Muscle of leg (tissue), 11 donors: ENCODE results near the gene BANP. TPM values are rescaled to one million over a fixed set of nuclear protein-coding genes. Genes with fewer than 3 reads are reported as not detected.

Experiments used
- DNase-seq: peaks from one replicate; pipeline ENCODE4 v3.0.0; 2013
- H3K27ac ChIP-seq: one replicate; pipeline ENCODE4 v1.5.1; 2013; ENCODE audit warnings: mild to moderate bottlenecking, low read length, control low read depth
- H3K27me3 ChIP-seq: one replicate; pipeline ENCODE4 v1.6.1; 2013; ENCODE audit warnings: low read length; ENCODE audit not compliant: control insufficient read depth, insufficient read depth
- H3K36me3 ChIP-seq: one replicate; pipeline ENCODE4 v1.6.1; 2013; ENCODE audit warnings: low read length; ENCODE audit not compliant: control insufficient read depth, insufficient read depth
- H3K4me1 ChIP-seq: one replicate; pipeline ENCODE4 v1.6.1; 2013; ENCODE audit warnings: low read length; ENCODE audit not compliant: control insufficient read depth, insufficient read depth
- H3K4me3 ChIP-seq: one replicate; pipeline ENCODE4 v1.5.1; 2013; ENCODE audit warnings: low read length, control low read depth
- H3K9me3 ChIP-seq: replicated peaks from 2 replicates; pipeline ENCODE4 v1.6.1; 2013; ENCODE audit warnings: low read depth, low read length; ENCODE audit not compliant: control insufficient read depth
- WGBS: methylation state at CpG from one replicate; pipeline ENCODE4 v1.1.5; 2013; ENCODE audit warnings: missing lambda C conversion rate; ENCODE audit not compliant: insufficient coverage; 5-methylcytosine and 5-hydroxymethylcytosine counted together
- polyA plus RNA-seq, 8 donors: library from polyadenylated mRNA; unstranded; fragments of 120-200 nt; gene quantifications; one replicate each; pipeline versions ENCODE4 v1.2.1 to v1.2.3, GENCODE V29; 2013; ENCODE audit warnings: inconsistent platforms in 1 of 8, low replicate concordance in 1 of 8; ENCODE audit not compliant: insufficient read length in 8 of 8, insufficient read depth in 1 of 8
- total RNA-seq: library from RNA; stranded (reverse); fragments of 120-200 nt; gene quantifications from one replicate; pipeline ENCODE4 v1.2.4, GENCODE V29; 2013

The BANP gene
- total and polyA plus RNA-seq, 9 donors = 11.2 to 18.9 (median 15.1) TPM

DNA sequence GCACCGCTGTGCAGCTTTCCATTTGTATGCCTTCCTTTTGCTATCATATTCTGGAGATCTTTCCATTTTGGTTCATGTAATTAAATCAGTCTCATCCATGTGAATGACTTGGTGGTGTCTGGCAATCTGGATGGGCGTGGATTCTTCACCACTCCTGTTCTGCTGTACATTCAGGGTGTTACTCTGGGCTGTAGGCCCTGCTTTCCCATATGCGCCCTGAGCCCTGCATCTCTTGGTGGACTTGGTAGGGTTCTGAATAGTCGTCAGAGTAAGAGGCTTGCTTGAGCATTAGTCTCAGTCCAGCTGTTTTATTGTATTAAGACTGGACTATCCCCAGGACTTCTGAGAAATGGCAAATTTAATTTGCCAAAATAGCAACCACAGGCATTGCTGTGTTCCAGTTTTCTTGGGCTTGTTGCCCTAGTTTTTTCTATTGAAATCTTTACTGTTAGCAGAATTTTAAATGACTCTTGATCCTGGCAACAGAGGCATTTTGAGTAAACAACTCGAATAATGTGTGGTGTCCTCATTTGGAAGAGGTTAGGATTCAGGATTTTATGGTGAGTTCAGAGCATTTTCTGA, 14.9 kb downstream of the BANP start:
- Histone ChIP-seq H3K36me3 (no peaks in the 10 kb centered on the region), H3K27ac (peak overlapping the region; percentile 95), H3K27me3 (no peaks in the 10 kb centered on the region), H3K9me3 (peaks cover 7% of the 10 kb centered on the region), H3K4me1 (peaks cover 39% of the 10 kb centered on the region), H3K4me3 (no peak overlapping the region)
- DNase-seq = peak; percentile 93
- WGBS = 100% methylated on average over 1 of the region's 5 CpGs

DNA sequence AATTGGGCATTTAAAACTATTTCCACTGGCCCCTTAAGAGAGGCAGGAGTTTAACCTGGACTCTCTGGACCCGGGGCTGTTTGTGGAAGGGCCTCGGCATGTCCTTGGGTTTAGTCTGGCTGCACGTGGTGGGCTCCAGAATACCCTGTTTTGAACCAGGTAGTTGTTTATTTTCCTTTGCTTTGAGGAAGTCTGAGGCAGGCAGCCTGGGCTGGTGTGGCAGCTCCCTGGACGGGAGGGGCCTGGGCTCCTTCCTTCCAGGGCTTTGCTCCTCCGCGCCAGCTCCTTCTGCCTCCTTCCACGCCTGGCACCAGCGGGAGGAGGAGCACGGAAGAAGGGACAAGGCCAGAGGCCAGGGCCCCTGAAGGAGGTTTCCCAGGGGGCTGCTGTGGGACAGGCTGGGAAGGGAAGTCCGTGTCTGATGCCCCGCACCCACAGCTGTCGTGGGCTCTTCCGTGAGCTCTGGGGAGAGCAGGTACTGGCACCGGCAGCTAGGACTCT, 15.5 kb downstream of the BANP start:
- peaks cover 39% of the 10 kb centered on the region for H3K4me1 ChIP-seq
- H3K36me3 ChIP-seq = no peaks in the 10 kb centered on the region
- 26% methylated on average over 12 of the region's 14 CpGs for WGBS
- H3K4me3 ChIP-seq = no peak overlapping the region
- DNase-seq = no peak
- no peaks in the 10 kb centered on the region for H3K27me3 ChIP-seq
- H3K9me3 ChIP-seq = peaks cover 12% of the 10 kb centered on the region
- H3K27ac ChIP-seq = peak overlapping the region; percentile 95

DNA sequence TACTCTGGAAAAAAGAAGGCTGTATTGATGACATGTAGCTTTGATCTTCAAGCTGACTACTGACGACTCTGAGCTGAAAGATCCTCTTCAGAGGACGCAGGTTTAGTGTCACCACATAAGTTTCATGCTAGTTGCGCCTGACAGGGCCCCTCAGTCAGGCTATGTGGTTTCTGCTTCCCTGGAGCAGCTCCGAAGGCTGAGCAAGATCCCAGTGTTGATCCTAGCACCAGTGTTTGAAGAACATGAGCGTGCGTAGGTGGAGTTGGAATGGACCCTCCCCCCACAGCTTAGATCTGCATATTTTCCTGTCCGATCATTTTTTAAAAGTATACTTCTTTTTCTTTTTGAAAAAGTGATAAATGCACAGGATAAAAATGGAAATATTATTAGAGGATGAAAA, 17.3 kb downstream of the BANP start:
- no peak for DNase-seq
- no peak overlapping the region for H3K27ac ChIP-seq
- 62% methylated on average over 3 of the region's 7 CpGs for WGBS

DNA sequence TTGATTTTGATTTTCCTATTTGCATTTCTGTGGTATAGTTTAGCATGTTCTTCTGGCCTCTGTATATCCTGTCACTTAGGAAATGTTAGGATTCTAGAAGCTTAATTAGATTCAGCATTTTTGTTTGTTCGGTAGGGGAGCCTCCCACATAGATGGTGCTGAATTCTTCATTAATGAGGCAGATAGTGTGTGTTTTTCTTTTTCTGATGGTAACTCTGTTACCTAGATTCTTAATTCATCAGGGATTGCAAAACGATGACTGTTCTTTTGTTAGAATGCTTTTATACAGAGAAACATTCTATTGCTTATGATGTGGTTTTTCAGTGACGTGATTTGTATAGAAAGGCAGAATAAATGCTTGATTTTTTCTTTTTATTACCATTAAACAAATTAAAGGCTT, 19.0 kb downstream of the BANP start:
- WGBS = no CpG with 5 or more reads among the region's 3 CpGs
- Histone ChIP-seq H3K27me3 (no peaks in the 10 kb centered on the region), H3K4me3 (no peak overlapping the region), H3K36me3 (peaks cover under 1% of the 10 kb centered on the region), H3K27ac (no peak overlapping the region), H3K4me1 (peaks cover 16% of the 10 kb centered on the region), H3K9me3 (peaks cover 23% of the 10 kb centered on the region)
- no peak for DNase-seq

More for the DNA sequence above, 17.3 kb downstream of the BANP start:
- peaks cover 23% of the 10 kb centered on the region for H3K9me3 ChIP-seq
- H3K36me3 ChIP-seq = no peaks in the 10 kb centered on the region
- peaks cover 31% of the 10 kb centered on the region for H3K4me1 ChIP-seq
- H3K4me3 ChIP-seq = no peak overlapping the region
- no peaks in the 10 kb centered on the region for H3K27me3 ChIP-seq

DNA sequence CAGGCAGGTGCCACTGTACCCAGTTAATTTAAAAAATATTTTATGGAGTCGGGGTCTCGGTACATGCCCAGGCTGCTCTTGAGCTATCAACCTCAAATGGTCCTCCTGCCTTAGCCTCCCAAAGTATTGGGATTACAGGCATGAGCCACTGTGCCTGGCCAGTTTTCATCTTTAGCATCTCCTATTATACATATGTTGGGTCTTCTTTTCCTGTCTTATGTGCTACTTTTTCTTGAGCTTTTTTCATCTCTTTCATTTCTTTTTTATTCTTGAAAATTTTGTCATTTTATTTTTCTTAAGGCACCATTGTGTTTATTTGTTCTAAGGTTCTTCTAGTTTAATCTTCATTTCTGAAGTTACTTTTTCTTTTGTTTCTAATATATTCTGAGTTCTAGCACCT, 20.7 kb downstream of the BANP start:
- peaks cover 23% of the 10 kb centered on the region for H3K9me3 ChIP-seq
- no CpG with 5 or more reads among the region's 2 CpGs for WGBS
- H3K36me3 ChIP-seq = peaks cover 4% of the 10 kb centered on the region

DNA sequence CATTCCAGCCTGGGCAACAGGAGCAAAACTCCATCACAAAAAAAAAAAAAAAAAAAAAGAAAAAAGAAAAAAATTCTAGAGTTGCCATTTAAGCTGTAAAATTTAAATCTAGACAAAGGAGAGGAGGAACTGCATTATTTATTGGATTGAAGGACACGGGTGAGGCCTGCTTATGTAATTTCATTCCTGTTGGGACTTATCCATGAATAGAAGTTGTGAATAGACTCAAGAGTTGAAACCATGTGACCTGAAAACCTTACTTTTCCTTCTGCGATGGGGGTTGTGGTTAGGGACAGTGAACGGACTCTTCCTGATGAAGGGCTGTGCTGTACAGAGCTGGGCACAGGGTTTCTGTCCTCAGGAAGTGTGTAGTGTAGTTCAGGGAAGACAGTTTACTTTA, 22.5 kb downstream of the BANP start:
- H3K4me3 ChIP-seq = no peak overlapping the region
- DNase-seq = no peak
- no peaks in the 10 kb centered on the region for H3K4me1 ChIP-seq
- peaks cover 23% of the 10 kb centered on the region for H3K9me3 ChIP-seq
- H3K27me3 ChIP-seq = no peaks in the 10 kb centered on the region
- H3K27ac ChIP-seq = no peak overlapping the region
- H3K36me3 ChIP-seq = peaks cover 4% of the 10 kb centered on the region
- WGBS = 56% methylated on average over 1 of the region's 3 CpGs

More for the DNA sequence above, 20.7 kb downstream of the BANP start:
- H3K27ac ChIP-seq = no peak overlapping the region
- no peak for DNase-seq
- H3K27me3 ChIP-seq = no peaks in the 10 kb centered on the region
- peaks cover 1% of the 10 kb centered on the region for H3K4me1 ChIP-seq
- no peak overlapping the region for H3K4me3 ChIP-seq

DNA sequence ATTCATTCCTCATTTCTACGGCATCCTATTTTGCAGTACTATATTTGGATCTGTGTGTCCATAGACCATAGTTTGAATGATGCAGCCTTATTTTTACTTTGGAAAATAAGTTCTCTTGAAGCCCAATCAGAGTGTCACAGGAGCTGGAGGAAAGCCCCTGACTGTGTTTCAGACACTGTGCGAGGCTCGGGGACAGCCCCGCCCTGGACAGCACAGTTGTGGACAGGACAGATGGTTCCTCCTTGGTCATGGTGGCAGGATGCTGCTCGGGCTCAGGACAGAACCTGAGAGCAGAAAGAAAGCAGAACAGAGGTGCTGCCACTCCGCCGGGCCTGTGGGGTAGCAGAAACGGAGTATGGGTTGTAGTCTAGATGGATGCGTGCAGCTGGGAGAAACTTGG, 22.9 kb downstream of the BANP start:
- Histone ChIP-seq H3K36me3 (peaks cover 4% of the 10 kb centered on the region), H3K4me3 (no peak overlapping the region), H3K27me3 (no peaks in the 10 kb centered on the region), H3K27ac (no peak overlapping the region), H3K9me3 (peaks cover 23% of the 10 kb centered on the region), H3K4me1 (no peaks in the 10 kb centered on the region)
- 85% methylated on average over 8 of the region's 9 CpGs for WGBS
- no peak for DNase-seq

DNA sequence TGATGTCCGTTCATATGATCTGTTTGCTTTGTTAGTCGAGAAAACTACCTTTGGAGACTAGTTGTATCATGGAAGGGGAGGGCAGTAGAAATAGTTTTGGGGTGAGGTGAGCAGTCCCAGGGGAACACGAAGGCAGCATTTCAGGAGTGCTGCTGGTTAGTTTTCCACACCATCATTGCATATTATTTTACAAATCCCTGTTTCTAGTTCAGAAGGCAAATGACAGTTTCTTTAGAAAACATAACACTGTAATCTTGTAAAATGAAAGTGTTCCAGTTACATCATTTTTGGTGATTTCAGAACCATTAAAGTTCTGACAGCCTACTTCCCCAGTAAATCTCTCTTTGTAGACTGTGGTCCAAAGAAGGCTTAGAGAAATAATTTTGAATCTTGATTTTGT, 25.4 kb downstream of the BANP start:
- Histone ChIP-seq H3K9me3 (peaks cover 12% of the 10 kb centered on the region), H3K4me1 (no peaks in the 10 kb centered on the region), H3K4me3 (no peak overlapping the region), H3K27me3 (no peaks in the 10 kb centered on the region), H3K27ac (peak overlapping the region; percentile 42), H3K36me3 (peaks cover 4% of the 10 kb centered on the region)
- DNase-seq = peak; percentile 56
- WGBS = no CpG with 5 or more reads among the region's 3 CpGs

DNA sequence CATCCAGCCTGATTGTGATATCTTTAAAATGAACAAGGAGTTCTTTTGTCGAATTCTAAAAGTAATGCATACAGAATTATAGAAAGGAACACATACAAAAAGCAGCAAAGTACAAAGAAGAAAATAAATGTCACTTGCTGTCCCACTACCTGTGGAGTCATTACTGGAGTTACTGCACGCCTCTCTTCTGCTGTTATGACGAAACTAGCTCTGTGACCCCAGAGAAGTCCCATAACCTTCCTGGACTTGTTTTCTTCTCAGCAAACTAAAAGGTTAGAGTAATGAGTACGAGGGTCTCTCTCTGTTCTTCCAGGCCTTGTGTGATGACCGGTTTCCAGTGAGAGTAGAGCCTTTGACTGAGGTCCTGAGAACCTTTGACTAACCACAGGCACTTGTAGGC, 26.9 kb downstream of the BANP start:
- Histone ChIP-seq H3K27ac (no peak overlapping the region), H3K9me3 (peaks cover under 1% of the 10 kb centered on the region), H3K36me3 (peaks cover 13% of the 10 kb centered on the region), H3K27me3 (no peaks in the 10 kb centered on the region), H3K4me1 (no peaks in the 10 kb centered on the region), H3K4me3 (no peak overlapping the region)
- WGBS = 100% methylated on average over 1 of the region's 5 CpGs
- no peak for DNase-seq

DNA sequence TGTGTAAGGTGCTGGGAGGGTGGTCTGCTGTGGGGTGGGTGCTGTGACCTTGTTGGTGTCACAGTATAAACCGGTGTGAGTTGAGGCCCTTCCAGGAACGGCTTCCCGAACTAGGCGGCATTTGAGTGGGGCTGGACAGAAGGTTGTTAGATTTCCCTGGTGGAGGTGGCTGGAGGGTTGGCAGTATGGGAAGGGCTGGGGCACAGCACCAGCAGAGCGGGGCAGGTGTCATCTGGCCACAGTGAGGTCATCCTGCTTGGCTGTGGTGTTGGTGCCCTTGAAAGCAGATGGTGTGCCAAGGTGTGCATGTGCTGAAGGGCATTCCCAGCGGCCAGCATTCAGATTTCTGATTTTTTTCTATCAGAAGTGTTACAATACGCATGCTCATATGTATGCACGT, 28.1 kb downstream of the BANP start:
- Histone ChIP-seq H3K27ac (no peak overlapping the region), H3K36me3 (peaks cover 15% of the 10 kb centered on the region), H3K4me3 (no peak overlapping the region), H3K27me3 (no peaks in the 10 kb centered on the region), H3K4me1 (no peaks in the 10 kb centered on the region), H3K9me3 (no peaks in the 10 kb centered on the region)
- 73% methylated on average over 4 of the region's 8 CpGs for WGBS
- DNase-seq = no peak
